ENCODE results near the gene DYDC2. TPM values are rescaled to one million over a fixed set of nuclear protein-coding genes. Genes with fewer than 3 reads are reported as not detected.

The DYDC2 gene
- total and polyA plus RNA-seq, 7 donors, result not detected

DNA sequence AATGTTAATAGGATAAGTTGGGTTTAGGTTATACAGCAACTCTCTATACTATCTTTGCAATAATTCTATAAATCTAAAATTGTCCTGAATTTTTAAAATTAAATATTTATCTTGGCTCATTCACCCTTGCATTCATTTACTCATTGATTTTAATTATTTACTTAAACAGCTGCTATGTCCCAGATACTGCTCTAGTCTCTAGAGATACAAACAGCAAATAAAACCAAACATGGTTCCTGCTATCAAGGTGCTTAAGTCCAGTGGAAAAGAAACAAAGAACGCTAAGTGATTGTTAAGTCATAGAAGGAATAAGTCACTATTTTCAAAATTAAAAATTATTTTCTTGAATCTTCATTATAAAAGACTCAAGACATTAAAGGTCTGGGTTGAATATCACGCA lies 37.3 kb upstream of the DYDC2 start:
- DNase-seq, result no peak
- intact Hi-C loops (cut with DNase I), result no loop called here
- Histone ChIP-seq H3K4me1 (no peaks in the 10 kb centered on the region), H3K9me3 (no peaks in the 10 kb centered on the region), H3K27me3 (ENCODE audit: insufficient read depth in 3 of 3, low read length in 2 of 3) (peaks cover 0 to 4% (median 0%) of the 10 kb centered on the region in 3 donors), H3K27ac (no peak overlapping the region), H3K36me3 (ENCODE audit: insufficient read depth in 1 of 2, low read depth in 1 of 2) (no peaks in the 10 kb centered on the region), H3K4me3 (no peak overlapping the region)
- ATAC-seq, result no peak
- WGBS, 3 donors, result 89 to 93% (median 91%) methylated on average over 2 of the region's 2 CpGs
- TF ChIP-seq CTCF (IDR thresholded peaks at IDR 0.05), result no peak

GRCh38 chr10:80319725-80320290 lies 36.8 kb upstream of the DYDC2 start:
- WGBS, 3 donors, result 87 to 92% (median 87%) methylated on average over 2 of the region's 2 CpGs

GRCh38 chr10:80320377-80320776 lies 36.2 kb upstream of the DYDC2 start:
- ATAC-seq (no peak), DNase-seq (no peak)
- intact Hi-C loops (cut with DNase I), result no loop called here
- Histone ChIP-seq H3K27me3 (ENCODE audit: insufficient read depth in 3 of 3, low read length in 2 of 3) (peaks cover 0 to 4% (median 0%) of the 10 kb centered on the region in 3 donors), H3K4me3 (no peak overlapping the region), H3K27ac (no peak overlapping the region), H3K36me3 (ENCODE audit: insufficient read depth in 1 of 2, low read depth in 1 of 2) (no peaks in the 10 kb centered on the region), H3K4me1 (no peaks in the 10 kb centered on the region), H3K9me3 (no peaks in the 10 kb centered on the region)
- TF ChIP-seq CTCF (IDR thresholded peaks at IDR 0.05), result no peak

More at GRCh38 chr10:80319725-80320290, 36.8 kb upstream of the DYDC2 start:
- Histone ChIP-seq H3K9me3 (no peaks in the 10 kb centered on the region), H3K4me1 (no peaks in the 10 kb centered on the region), H3K36me3 (ENCODE audit: insufficient read depth in 1 of 2, low read depth in 1 of 2) (no peaks in the 10 kb centered on the region), H3K27me3 (ENCODE audit: insufficient read depth in 3 of 3, low read length in 2 of 3) (peaks cover 0 to 4% (median 0%) of the 10 kb centered on the region in 3 donors), H3K27ac (no peak overlapping the region), H3K4me3 (no peak overlapping the region)
- ATAC-seq (no peak), DNase-seq (no peak)
- intact Hi-C loops (cut with DNase I), result no loop called here
- no peak for TF ChIP-seq CTCF (IDR thresholded peaks at IDR 0.05)

DNA sequence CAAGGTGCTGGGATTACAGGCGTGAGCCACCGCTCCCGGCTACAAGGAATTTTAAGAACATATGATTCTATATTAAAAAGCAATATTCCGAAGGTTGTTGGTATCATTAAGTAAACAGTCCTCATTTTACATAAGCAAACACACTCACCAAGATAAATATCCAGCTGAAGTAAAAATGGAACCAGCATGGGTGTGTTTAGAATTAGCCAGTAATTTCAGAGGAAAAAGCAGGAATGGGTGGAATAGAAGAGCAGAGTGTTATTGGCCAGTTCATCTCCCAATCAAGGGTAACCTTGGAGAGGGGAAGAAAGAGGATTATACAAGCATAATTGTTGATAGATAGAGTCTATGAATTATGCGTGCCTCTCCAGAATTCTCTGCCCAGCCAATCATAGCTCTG lies 35.4 kb upstream of the DYDC2 start:
- 94 to 95% (median 94%) methylated on average over 5 of the region's 5 CpGs for WGBS, 3 donors
- Histone ChIP-seq H3K27me3 (ENCODE audit: insufficient read depth in 3 of 3, low read length in 2 of 3) (peaks cover 0 to 4% (median 0%) of the 10 kb centered on the region in 3 donors), H3K4me3 (no peak overlapping the region), H3K27ac (no peak overlapping the region), H3K9me3 (no peaks in the 10 kb centered on the region), H3K4me1 (no peaks in the 10 kb centered on the region), H3K36me3 (ENCODE audit: insufficient read depth in 1 of 2, low read depth in 1 of 2) (no peaks in the 10 kb centered on the region)
- TF ChIP-seq CTCF (IDR thresholded peaks at IDR 0.05), result no peak
- intact Hi-C loops (cut with DNase I), result no loop called here
- ATAC-seq (no peak), DNase-seq (no peak)

- Histone ChIP-seq H3K36me3 (ENCODE audit: insufficient read depth in 1 of 2, low read depth in 1 of 2) (no peaks in the 10 kb centered on the region), H3K27ac (no peak overlapping the region), H3K4me3 (no peak overlapping the region), H3K4me1 (no peaks in the 10 kb centered on the region), H3K27me3 (ENCODE audit: insufficient read depth in 3 of 3, low read length in 2 of 3) (peaks cover 0 to 7% (median 0%) of the 10 kb centered on the region in 3 donors), H3K9me3 (no peaks in the 10 kb centered on the region)
- WGBS, 3 donors, result 72 to 79% (median 77%) methylated on average over 2 of the region's 2 CpGs
- intact Hi-C loops (cut with DNase I), result no loop called here
- ATAC-seq (no peak), DNase-seq (no peak)
- no peak for TF ChIP-seq CTCF (IDR thresholded peaks at IDR 0.05)
Observed at GRCh38 chr10:80322158-80322557, 34.4 kb upstream of the DYDC2 start.
